AG04450 (cell line): ENCODE measurements around the gene TNNI2. TPM values are rescaled to one million over a fixed set of nuclear protein-coding genes. Genes with fewer than 3 reads are reported as not detected.

Experiments
- CTCF ChIA-PET: fragments of 300-600, 350-600 bp; formaldehyde crosslinking; extraction: SDS; loops from one replicate; lab custom pipeline; 2022; ENCODE audit warnings: antibody characterized with exemption, inconsistent platforms; lab: Charles Lee
- POLR2A ChIA-PET: fragments of 350-600 bp; formaldehyde crosslinking; extraction: SDS; loops from one replicate; lab custom pipeline; 2021; ENCODE audit warnings: antibody characterized with exemption, inconsistent platforms; lab: Yijun Ruan, JAX
- DNase-seq: peaks from one replicate; pipeline ENCODE4 v3.0.0-alpha.2; 2011; ENCODE audit warnings: low read depth, low spot score
- H3K27ac ChIP-seq: one replicate; pipeline ENCODE4 v1.5.1; 2012; ENCODE audit warnings: low read depth, low read length, control low read depth
- H3K27me3 ChIP-seq: one replicate; pipeline ENCODE4 v1.6.0; 2012; ENCODE audit warnings: low read length; ENCODE audit not compliant: control insufficient read depth, insufficient read depth
- H3K4me3 ChIP-seq: 2 replicates; pipeline ENCODE4 v1.5.1; 2011; ENCODE audit warnings: mild to moderate bottlenecking, low read depth, low read length, control low read depth
- H3K9me3 ChIP-seq: 2 replicates; pipeline ENCODE4 v1.5.1; 2012; ENCODE audit warnings: low read length; ENCODE audit not compliant: control insufficient read depth, insufficient read depth
- CTCF ChIP-seq: IDR thresholded peaks from 2 replicates; pipeline ENCODE4 v1.5.1; 2011; ENCODE audit warnings: low read depth, low read length, control low read depth, inconsistent platforms
- polyA plus RNA-seq: library from polyadenylated mRNA; depleted of rRNA; stranded (reverse); fragments of >200 nt; gene quantifications from 2 replicates; pipeline ENCODE4 v1.2.3, GENCODE V29; 2011

Gene TNNI2
- polyA plus RNA-seq, 1 experiment, result not detected

GRCh38 chr11:1859004-1859403 lies 20.2 kb downstream of the TNNI2 start:
- Histone ChIP-seq H3K27me3 (no peaks in the 10 kb centered on the region), H3K4me3 (no peak overlapping the region), H3K9me3 (no peaks in the 10 kb centered on the region; the same call in 1 of the 2 replicates), H3K27ac (no peak overlapping the region)
- no peak for TF ChIP-seq CTCF
- ChIA-PET CTCF (interaction anchor here (0.6 kb wide), 1 partner anchor 206 kb away, joined by 3 read pairs; no protein-coding TSS in a partner anchor), POLR2A (interaction anchor here (0.6 kb wide), 1 partner anchor 11 kb away, joined by 5 read pairs; no protein-coding TSS in a partner anchor)
- DNase-seq, result no peak

DNA sequence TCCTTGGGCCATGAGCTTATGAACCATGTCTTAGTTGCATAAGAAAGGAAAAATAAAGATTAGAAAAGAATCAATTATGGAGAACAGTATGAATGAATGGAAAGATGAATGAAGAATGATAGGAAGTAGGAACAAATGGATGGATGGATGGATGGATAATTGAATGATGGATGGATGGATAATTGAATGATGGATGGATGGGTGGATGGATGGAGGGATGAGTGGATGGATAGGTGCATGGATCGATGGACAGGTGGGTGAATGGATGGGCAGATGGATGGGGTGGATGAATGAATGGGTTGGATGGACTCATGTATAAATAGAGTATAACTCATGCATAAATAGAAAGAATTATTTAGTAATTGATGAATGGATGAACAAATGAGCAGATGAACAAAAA lies 21.3 kb downstream of the TNNI2 start:
- TF ChIP-seq CTCF, result no peak
- ChIA-PET POLR2A (no interaction called here), CTCF (no interaction called here)
- DNase-seq, result no peak
- no peak overlapping the region for H3K27ac ChIP-seq
- no peak overlapping the region for H3K4me3 ChIP-seq
- H3K9me3 ChIP-seq, result no peaks in the 10 kb centered on the region; the same call in 1 of the 2 replicates
- no peaks in the 10 kb centered on the region for H3K27me3 ChIP-seq

GRCh38 chr11:1861435-1862411 lies 22.9 kb downstream of the TNNI2 start:
- Histone ChIP-seq H3K9me3 (no peaks in the 10 kb centered on the region; the same call in 1 of the 2 replicates), H3K4me3 (no peak overlapping the region), H3K27ac (no peak overlapping the region), H3K27me3 (no peaks in the 10 kb centered on the region)
- no peak for DNase-seq
- CTCF ChIA-PET, result interaction anchor here (1.5 kb wide), 1 partner anchor 20 kb away, joined by 3 read pairs; no protein-coding TSS in a partner anchor
- no peak for TF ChIP-seq CTCF
- POLR2A ChIA-PET, result no interaction called here

DNA sequence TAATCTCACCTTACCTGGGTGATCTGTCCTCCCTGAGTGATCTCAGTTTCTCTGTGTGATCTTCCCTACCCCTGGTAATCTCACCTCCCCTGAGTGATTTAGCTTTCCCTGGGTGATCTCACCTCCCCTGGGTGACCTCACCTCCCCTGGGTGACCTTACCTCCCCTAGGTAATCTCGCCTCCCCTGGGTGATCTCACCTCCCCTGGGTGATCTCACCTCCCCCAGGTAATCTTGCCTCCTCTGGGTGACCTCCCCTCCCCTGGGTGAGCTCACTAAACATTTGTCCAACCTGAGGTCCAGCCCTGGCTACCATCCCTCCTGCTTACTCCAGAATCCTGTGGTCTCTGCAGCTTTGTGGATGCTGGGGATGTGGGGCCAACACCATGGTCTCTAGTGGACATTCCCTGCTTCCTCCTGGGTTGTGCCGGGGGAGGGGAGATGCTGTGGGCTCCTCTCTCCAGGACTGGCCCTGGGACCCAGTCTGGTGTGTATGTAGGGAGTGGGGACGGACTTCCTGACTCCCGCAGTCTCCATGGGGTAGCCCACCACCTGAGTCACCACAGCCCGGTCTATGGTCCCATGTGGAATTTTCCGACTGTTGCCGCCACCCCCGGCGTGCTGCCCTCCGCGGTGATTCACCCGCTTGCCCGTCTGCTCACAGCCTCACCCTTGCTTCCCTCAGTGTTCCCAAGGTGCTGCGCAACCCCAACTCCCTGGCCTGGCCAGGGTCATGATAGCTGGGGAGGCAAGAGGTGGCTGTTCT lies 24.0 kb downstream of the TNNI2 start:
- POLR2A ChIA-PET, result no interaction called here
- TF ChIP-seq CTCF, result no peak
- DNase-seq, result no peak
- Histone ChIP-seq H3K27ac (no peak overlapping the region), H3K27me3 (no peaks in the 10 kb centered on the region), H3K9me3 (no peaks in the 10 kb centered on the region; the same call in 1 of the 2 replicates), H3K4me3 (no peak overlapping the region)
- CTCF ChIA-PET, result interaction anchor here (0.7 to 1.5 kb wide), 3 partner anchors 19 to 169 kb away, joined by 3 read pairs; no protein-coding TSS in a partner anchor
